ENCODE results near the gene SERPINA5. TPM values are rescaled to one million over a fixed set of nuclear protein-coding genes. Genes with fewer than 3 reads are reported as not detected.
A peak's percentile ranks its signal among the peaks of the same experiment; 100 is the strongest.

Gene SERPINA5
- total and polyA plus RNA-seq, 2 of the 13 experiments (the other 11 are each of a cell fraction or from before 2014, with no cell fraction given), result 449 to 498 TPM

GRCh38 chr14:94560751-94561655 is 20.2 kb upstream of the SERPINA5 start, which contains the start of gene SERPINA4 (continued):
- peak; percentile 70; the same call in 1 of the 2 replicates for TF ChIP-seq DRAP1 (CRISPR knock-in tag; IDR thresholded peaks at IDR 0.05)
- no peak for TF ChIP-seq RAD51 (IDR thresholded peaks at IDR 0.05; ENCODE audit: borderline replicate concordance)
- no peak for TF ChIP-seq RARG (CRISPR knock-in tag; IDR thresholded peaks at IDR 0.05; ENCODE audit: low read depth)
- TF ChIP-seq ZNF235 (CRISPR knock-in tag; IDR thresholded peaks at IDR 0.05; ENCODE audit: borderline replicate concordance), result no peak
- TF ChIP-seq ZNF20 (CRISPR knock-in tag; IDR thresholded peaks at IDR 0.05), result no peak
- TF ChIP-seq ZNF281 (CRISPR knock-in tag; IDR thresholded peaks at IDR 0.05; ENCODE audit: borderline replicate concordance), result no peak
- no peak for TF ChIP-seq ZNF260 (CRISPR knock-in tag; IDR thresholded peaks at IDR 0.05; ENCODE audit: borderline replicate concordance, low read depth)
- no peak for TF ChIP-seq FOXA3 (CRISPR knock-in tag; IDR thresholded peaks at IDR 0.05)
- no peak for TF ChIP-seq HDAC2 (CRISPR knock-in tag; IDR thresholded peaks at IDR 0.05)
- TF ChIP-seq FOXA1 (IDR thresholded peaks at IDR 0.05), result no peak
- TF ChIP-seq FOXA1 (CRISPR knock-in tag; IDR thresholded peaks at IDR 0.05), result no peak
- no peak for TF ChIP-seq AKNA (CRISPR knock-in tag; IDR thresholded peaks at IDR 0.05; ENCODE audit: borderline replicate concordance)
- TF ChIP-seq, protein P1, sequence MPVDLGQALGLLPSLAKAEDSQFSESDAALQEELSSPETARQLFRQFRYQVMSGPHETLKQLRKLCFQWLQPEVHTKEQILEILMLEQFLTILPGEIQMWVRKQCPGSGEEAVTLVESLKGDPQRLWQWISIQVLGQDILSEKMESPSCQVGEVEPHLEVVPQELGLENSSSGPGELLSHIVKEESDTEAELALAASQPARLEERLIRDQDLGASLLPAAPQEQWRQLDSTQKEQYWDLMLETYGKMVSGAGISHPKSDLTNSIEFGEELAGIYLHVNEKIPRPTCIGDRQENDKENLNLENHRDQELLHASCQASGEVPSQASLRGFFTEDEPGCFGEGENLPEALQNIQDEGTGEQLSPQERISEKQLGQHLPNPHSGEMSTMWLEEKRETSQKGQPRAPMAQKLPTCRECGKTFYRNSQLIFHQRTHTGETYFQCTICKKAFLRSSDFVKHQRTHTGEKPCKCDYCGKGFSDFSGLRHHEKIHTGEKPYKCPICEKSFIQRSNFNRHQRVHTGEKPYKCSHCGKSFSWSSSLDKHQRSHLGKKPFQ (CRISPR knock-in tag; IDR thresholded peaks at IDR 0.05; ENCODE audit: insufficient replicate concordance), result no peak
- TF ChIP-seq ZNF343 (CRISPR knock-in tag; IDR thresholded peaks at IDR 0.05), result no peak
- no peak for TF ChIP-seq NR3C1 (CRISPR knock-in tag; IDR thresholded peaks at IDR 0.05)
- TF ChIP-seq ZNF33A (CRISPR knock-in tag; IDR thresholded peaks at IDR 0.05; ENCODE audit: borderline replicate concordance), result no peak
- no peak for TF ChIP-seq U2AF2 (IDR thresholded peaks at IDR 0.05; ENCODE audit: low read depth, low read length)
- TF ChIP-seq, protein P2, sequence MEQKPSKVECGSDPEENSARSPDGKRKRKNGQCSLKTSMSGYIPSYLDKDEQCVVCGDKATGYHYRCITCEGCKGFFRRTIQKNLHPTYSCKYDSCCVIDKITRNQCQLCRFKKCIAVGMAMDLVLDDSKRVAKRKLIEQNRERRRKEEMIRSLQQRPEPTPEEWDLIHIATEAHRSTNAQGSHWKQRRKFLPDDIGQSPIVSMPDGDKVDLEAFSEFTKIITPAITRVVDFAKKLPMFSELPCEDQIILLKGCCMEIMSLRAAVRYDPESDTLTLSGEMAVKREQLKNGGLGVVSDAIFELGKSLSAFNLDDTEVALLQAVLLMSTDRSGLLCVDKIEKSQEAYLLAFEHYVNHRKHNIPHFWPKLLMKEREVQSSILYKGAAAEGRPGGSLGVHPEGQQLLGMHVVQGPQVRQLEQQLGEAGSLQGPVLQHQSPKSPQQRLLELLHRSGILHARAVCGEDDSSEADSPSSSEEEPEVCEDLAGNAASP (CRISPR knock-in tag; IDR thresholded peaks at IDR 0.05; ENCODE audit: borderline replicate concordance), result no peak
